ENCODE measurements around the gene UBE2O. TPM values are rescaled to one million over a fixed set of nuclear protein-coding genes. Genes with fewer than 3 reads are reported as not detected.

The UBE2O gene
- polyA plus RNA-seq, 1 donor: 21.0 TPM

DNA sequence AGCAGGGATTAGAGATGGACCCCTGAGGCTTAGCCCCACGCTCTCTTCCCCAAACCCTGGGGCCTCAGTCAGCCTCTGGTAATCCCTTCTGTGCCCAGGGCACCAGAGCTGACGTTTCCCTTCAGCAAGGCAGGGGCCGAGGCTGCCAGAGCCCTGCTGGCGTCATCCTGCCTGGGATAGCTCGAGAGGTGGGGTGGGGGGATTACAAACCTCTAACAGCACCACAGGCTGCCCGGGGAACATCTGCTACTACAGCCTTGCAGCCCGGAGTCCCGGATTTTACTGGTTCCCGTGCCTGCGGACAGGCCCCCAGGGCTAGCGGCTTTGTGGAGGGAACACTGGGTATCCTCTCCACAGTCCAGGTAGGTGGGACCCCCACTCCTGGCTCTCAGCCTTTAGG is 14.4 kb upstream of the UBE2O start, which contains the start of gene AANAT:
TSS of gene AANAT (plus strand) at position 238 of the 400 bp plus-strand sequence. CDS start 1,144 bp downstream, outside the sequence.
- Histone ChIP-seq H3K4me3 (ENCODE audit: low read length) (no peak within 1 kb of the TSS), H3K4me1 (ENCODE audit: control insufficient read depth, insufficient read depth, low read length) (peaks cover 11% of the 10 kb centered on the region), H3K27ac (ENCODE audit: low read length) (no peak within 1 kb of the TSS), H3K36me3 (ENCODE audit: control insufficient read depth, insufficient read depth, low read length) (peaks cover 14% of the 10 kb centered on the region), H3K9me3 (ENCODE audit: control insufficient read depth, low read depth, low read length) (no peaks in the 10 kb centered on the region), H3K27me3 (ENCODE audit: control insufficient read depth, insufficient read depth, low read length) (no peaks in the 10 kb centered on the region)
- no CpG with 5 or more reads among the region's 11 CpGs for WGBS (ENCODE audit: insufficient coverage, low lambda C conversion rate)
- no peak for DNase-seq

DNA sequence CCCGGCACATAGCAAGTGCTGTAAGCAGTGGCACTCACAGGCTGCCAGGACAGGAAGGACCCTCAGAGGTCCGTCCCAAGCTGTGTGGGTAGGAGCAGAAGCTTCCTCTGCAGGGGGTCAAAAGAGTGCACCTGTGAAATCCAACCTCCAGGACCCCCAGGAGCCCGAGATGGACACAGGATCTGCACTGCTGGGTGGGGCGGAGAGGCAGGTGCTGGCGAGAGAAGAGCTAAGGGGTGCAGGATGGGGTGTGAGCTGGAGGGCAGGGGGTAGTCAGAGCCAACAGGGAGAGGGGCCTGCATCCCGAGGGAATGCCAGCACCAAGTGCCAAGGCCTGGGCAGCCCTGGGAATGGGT is 13.8 kb upstream of the UBE2O start:
- no peak overlapping the region for H3K4me3 ChIP-seq (ENCODE audit: low read length)
- H3K4me1 ChIP-seq (ENCODE audit: control insufficient read depth, insufficient read depth, low read length): peaks cover 11% of the 10 kb centered on the region
- H3K27me3 ChIP-seq (ENCODE audit: control insufficient read depth, insufficient read depth, low read length): no peaks in the 10 kb centered on the region
- H3K36me3 ChIP-seq (ENCODE audit: control insufficient read depth, insufficient read depth, low read length): peaks cover 9% of the 10 kb centered on the region
- no CpG with 5 or more reads among the region's 6 CpGs for WGBS (ENCODE audit: insufficient coverage, low lambda C conversion rate)
- no peaks in the 10 kb centered on the region for H3K9me3 ChIP-seq (ENCODE audit: control insufficient read depth, low read depth, low read length)
- DNase-seq: no peak
- H3K27ac ChIP-seq (ENCODE audit: low read length): no peak overlapping the region

DNA sequence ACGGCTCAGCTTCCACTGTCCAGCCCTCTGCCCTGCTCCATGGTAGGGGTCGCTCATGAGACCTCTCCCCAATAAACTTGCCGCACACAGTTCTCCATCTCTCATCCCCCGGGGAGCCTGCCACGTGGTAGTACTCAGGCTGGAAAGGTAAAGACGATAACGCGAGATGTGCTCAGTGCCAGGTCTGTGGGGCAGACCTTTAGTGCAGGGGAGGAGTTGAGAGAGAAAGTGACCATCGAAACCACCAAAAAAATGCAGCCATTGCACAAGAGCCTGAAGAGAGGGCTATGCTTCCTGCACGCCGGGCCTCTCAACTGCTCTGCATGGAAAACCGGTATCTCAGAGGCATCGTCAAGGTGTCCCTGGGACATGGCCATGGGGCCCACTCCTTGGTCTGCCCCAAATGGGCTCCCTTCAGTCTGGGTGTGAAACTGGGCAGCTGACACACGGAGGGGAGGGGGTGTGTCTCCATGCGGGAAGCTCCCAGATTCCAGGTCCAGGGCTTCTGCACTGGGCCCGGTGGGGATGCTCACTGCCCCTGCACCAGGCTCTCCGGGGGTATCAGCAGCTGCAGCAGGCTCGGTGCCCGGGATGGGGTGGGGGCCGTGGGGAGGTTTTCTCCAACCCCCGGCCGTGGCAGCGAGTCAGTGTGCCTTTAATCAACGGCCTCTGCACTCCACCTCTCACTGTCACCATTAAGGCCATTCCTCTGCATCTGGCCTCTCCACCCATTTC is 9.8 kb upstream of the UBE2O start:
- WGBS (ENCODE audit: insufficient coverage, low lambda C conversion rate): no CpG with 5 or more reads among the region's 24 CpGs
- Histone ChIP-seq H3K9me3 (ENCODE audit: control insufficient read depth, low read depth, low read length) (no peaks in the 10 kb centered on the region), H3K27ac (ENCODE audit: low read length) (no peak overlapping the region), H3K36me3 (ENCODE audit: control insufficient read depth, insufficient read depth, low read length) (no peaks in the 10 kb centered on the region), H3K4me1 (ENCODE audit: control insufficient read depth, insufficient read depth, low read length) (peaks cover 6% of the 10 kb centered on the region), H3K27me3 (ENCODE audit: control insufficient read depth, insufficient read depth, low read length) (no peaks in the 10 kb centered on the region), H3K4me3 (ENCODE audit: low read length) (no peak overlapping the region)
- no peak for DNase-seq

DNA sequence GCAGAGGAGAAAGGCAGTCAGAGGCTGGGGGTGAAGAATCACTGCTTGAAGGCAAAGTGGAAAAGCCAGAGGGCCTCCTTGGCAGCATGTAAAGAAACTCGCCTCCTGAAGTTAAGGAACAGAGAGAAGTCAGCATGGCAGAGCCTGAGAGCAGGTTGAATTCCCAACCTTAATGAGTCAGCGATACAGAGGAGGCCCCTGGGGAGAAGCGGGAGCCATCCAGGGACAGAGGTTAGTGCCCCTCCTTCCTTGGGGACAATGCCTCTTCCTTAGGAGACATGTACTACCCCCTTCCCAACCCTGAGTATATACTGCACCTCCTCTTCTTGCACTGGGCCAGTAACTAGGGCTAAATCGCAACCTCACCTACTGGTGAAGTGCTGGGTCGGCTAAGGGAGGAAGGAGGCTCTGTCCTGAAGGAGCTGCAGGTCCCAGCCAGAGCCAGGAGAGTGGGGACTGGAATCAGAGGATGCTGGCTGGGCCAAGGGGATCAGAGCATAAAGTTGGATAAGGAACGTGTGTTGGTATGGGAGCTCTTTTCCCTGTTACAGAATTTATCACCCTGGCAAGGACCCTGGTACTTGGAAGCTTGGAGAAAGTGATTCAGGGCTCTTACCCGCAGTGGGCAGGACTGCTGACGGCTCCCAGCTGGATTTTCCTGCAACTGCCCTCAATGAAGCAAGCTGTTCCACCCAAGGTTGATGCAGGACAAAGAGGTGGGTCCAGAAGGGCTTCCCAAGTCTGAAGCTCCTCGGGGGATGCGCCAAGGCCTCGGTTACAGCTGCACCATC is 9.0 kb upstream of the UBE2O start:
- no CpG with 5 or more reads among the region's 11 CpGs for whole genome bisulfite sequencing (ENCODE audit: insufficient coverage, low lambda C conversion rate)
- H3K36me3 ChIP-seq (ENCODE audit: control insufficient read depth, insufficient read depth, low read length): no peaks in the 10 kb centered on the region
- H3K27me3 ChIP-seq (ENCODE audit: control insufficient read depth, insufficient read depth, low read length): no peaks in the 10 kb centered on the region
- no peak for DNase-seq
- H3K27ac ChIP-seq (ENCODE audit: low read length): no peak overlapping the region
- peaks cover 6% of the 10 kb centered on the region for H3K4me1 ChIP-seq (ENCODE audit: control insufficient read depth, insufficient read depth, low read length)
- no peaks in the 10 kb centered on the region for H3K9me3 ChIP-seq (ENCODE audit: control insufficient read depth, low read depth, low read length)
- H3K4me3 ChIP-seq (ENCODE audit: low read length): no peak overlapping the region

DNA sequence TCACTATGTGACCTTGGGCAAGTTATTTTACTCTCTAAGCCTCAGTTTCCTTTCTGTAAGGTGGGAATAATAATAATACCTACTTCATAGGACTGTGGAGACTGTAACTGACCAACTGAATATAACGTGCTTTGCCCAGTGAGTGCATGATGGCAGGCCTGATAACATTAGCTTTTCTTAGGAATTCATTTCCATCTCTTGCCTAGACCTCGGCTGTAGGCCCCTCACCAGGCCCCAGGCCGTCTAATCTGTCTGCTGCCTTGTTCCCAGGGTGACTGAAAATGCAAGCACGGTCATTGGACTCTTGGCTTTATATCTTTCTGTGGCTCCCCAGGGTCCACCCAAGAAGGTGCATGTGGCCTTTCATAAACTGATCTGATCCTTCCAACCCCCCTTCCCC is 6.7 kb upstream of the UBE2O start:
- H3K27me3 ChIP-seq (ENCODE audit: control insufficient read depth, insufficient read depth, low read length): no peaks in the 10 kb centered on the region
- peaks cover 4% of the 10 kb centered on the region for H3K4me1 ChIP-seq (ENCODE audit: control insufficient read depth, insufficient read depth, low read length)
- WGBS (ENCODE audit: insufficient coverage, low lambda C conversion rate): no CpG with 5 or more reads among the region's 4 CpGs
- no peak overlapping the region for H3K27ac ChIP-seq (ENCODE audit: low read length)
- no peaks in the 10 kb centered on the region for H3K36me3 ChIP-seq (ENCODE audit: control insufficient read depth, insufficient read depth, low read length)
- H3K9me3 ChIP-seq (ENCODE audit: control insufficient read depth, low read depth, low read length): no peaks in the 10 kb centered on the region
- no peak for DNase-seq
- H3K4me3 ChIP-seq (ENCODE audit: low read length): no peak overlapping the region

DNA sequence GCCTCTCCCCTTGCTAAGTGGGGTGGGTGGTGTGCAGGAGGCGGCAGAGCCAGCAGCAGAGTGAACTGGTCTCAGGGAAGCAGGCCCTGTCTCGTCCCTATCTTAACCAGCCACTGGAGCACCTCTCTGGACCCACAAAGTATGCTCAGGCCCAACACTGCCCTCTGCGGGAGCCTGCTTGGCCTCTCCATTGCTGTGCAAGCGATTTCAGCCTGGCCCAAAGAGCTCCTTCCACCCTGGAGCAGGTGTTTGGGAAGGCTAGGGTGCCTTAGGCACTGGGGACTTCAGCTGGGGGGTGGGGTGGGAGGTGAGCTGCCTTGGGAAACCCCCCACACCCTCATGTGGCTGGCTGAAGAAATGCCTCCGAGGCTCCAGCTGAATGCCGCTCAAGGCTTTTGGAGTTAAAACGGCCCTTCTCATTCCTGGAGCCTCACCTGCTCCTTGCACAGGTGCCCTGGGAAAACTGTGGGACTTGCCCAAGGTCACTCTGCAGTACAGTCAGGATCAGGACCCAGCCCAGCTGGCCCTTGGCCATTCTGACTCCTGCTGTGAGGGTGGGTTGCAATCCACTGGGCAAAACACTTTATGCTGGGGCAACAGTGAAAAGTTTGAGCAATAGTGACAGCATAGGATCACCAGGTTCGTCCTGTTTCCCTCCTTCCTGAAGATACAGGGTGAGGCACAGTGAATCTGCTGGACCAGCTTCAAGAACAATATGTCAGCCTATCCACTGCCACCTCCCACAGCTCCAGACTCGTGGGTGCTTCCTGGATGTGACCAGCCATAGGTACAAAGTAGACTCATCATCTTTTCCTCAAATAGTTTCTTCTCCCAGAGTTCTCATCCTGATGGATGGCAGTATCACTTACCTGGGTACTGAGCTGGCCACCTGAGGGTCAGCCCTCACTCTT is 5.9 kb upstream of the UBE2O start:
- no peak for DNase-seq
- H3K9me3 ChIP-seq (ENCODE audit: control insufficient read depth, low read depth, low read length): no peaks in the 10 kb centered on the region
- H3K4me1 ChIP-seq (ENCODE audit: control insufficient read depth, insufficient read depth, low read length): peaks cover 4% of the 10 kb centered on the region
- no peaks in the 10 kb centered on the region for H3K36me3 ChIP-seq (ENCODE audit: control insufficient read depth, insufficient read depth, low read length)
- no CpG with 5 or more reads among the region's 9 CpGs for WGBS (ENCODE audit: insufficient coverage, low lambda C conversion rate)
- H3K27me3 ChIP-seq (ENCODE audit: control insufficient read depth, insufficient read depth, low read length): no peaks in the 10 kb centered on the region
- no peak overlapping the region for H3K27ac ChIP-seq (ENCODE audit: low read length)
- no peak overlapping the region for H3K4me3 ChIP-seq (ENCODE audit: low read length)

DNA sequence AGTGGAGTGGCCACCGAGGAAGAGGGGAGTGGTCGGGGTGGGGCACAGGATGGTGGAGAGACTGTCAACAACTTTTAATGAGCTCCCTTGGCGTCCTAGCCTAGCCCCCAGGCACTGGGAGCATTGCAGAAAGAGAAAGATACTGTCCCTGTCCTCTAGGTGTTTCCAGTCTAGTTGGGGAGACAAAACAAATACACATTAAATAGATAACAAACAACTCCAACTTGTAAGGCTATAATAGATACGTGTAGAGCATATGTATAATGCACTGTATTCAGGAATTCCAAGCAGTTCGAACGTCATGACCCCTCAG is 435 bp upstream of the UBE2O start:
- H3K36me3 ChIP-seq (ENCODE audit: control insufficient read depth, insufficient read depth, low read length): no peaks in the 10 kb centered on the region
- no peak overlapping the region for H3K4me3 ChIP-seq (ENCODE audit: low read length)
- H3K27ac ChIP-seq (ENCODE audit: low read length): no peak overlapping the region
- no peaks in the 10 kb centered on the region for H3K9me3 ChIP-seq (ENCODE audit: control insufficient read depth, low read depth, low read length)
- H3K4me1 ChIP-seq (ENCODE audit: control insufficient read depth, insufficient read depth, low read length): peaks cover 7% of the 10 kb centered on the region
- no peak for DNase-seq
- no peaks in the 10 kb centered on the region for H3K27me3 ChIP-seq (ENCODE audit: control insufficient read depth, insufficient read depth, low read length)
- WGBS (ENCODE audit: insufficient coverage, low lambda C conversion rate): no CpG with 5 or more reads among the region's 6 CpGs

DNA sequence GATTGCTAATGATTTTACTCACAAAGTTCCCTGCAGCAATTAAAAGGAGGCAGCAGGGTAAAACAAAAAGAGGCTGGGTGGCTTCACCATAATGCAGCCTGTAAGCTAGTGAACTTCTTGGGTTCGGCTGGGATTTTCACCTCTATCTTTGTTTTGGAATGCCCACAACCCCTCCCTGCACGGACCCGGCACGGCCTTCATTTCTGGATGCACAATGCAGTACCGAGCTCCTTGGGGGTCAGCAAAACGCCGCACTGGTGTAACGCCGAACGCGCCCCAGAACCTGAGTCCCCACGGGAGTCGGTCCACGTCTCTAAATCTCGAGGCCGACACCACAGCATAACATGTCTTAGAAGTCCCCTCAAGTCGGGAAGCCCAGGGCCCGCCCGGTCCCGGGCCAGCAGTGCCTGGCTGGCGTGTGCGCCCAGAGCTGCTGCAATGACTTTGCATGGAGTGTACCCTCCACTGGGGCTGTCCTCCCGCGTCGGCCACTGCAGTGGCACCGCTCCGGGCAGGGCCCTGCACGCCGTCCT is 759 bp downstream of the UBE2O start:
- peak overlapping the region; percentile 54 for H3K4me3 ChIP-seq (ENCODE audit: low read length)
- WGBS (ENCODE audit: insufficient coverage, low lambda C conversion rate): no CpG with 5 or more reads among the region's 29 CpGs
- H3K27ac ChIP-seq (ENCODE audit: low read length): no peak overlapping the region
- DNase-seq: no peak
- peaks cover 7% of the 10 kb centered on the region for H3K4me1 ChIP-seq (ENCODE audit: control insufficient read depth, insufficient read depth, low read length)
- no peaks in the 10 kb centered on the region for H3K9me3 ChIP-seq (ENCODE audit: control insufficient read depth, low read depth, low read length)
- H3K36me3 ChIP-seq (ENCODE audit: control insufficient read depth, insufficient read depth, low read length): no peaks in the 10 kb centered on the region
- H3K27me3 ChIP-seq (ENCODE audit: control insufficient read depth, insufficient read depth, low read length): no peaks in the 10 kb centered on the region

DNA sequence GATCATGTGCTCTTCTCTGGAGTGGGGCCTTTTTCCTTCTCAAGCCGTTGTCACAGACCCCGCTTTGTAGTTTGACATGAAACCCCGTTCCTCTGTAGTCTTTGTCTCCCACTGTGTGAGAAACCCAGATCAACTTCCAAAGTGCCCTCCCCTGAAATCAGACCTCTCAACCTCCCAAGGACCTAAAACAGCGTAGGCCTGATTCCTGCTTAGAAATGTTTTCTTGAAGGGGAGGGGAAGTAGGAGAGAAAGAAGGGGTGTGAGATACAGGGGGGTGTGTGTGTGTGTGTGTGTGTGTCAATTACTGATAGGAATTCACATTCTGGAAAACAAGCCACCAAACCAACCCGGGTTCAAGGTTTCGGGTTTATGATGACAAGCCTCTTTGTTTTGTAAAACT is 1.4 kb downstream of the UBE2O start:
- Histone ChIP-seq H3K4me3 (ENCODE audit: low read length) (peak overlapping the region; percentile 54), H3K4me1 (ENCODE audit: control insufficient read depth, insufficient read depth, low read length) (peaks cover 7% of the 10 kb centered on the region), H3K27ac (ENCODE audit: low read length) (no peak overlapping the region), H3K9me3 (ENCODE audit: control insufficient read depth, low read depth, low read length) (no peaks in the 10 kb centered on the region), H3K27me3 (ENCODE audit: control insufficient read depth, insufficient read depth, low read length) (no peaks in the 10 kb centered on the region), H3K36me3 (ENCODE audit: control insufficient read depth, insufficient read depth, low read length) (no peaks in the 10 kb centered on the region)
- WGBS (ENCODE audit: insufficient coverage, low lambda C conversion rate): 83% methylated on average over 1 of the region's 6 CpGs
- no peak for DNase-seq

DNA sequence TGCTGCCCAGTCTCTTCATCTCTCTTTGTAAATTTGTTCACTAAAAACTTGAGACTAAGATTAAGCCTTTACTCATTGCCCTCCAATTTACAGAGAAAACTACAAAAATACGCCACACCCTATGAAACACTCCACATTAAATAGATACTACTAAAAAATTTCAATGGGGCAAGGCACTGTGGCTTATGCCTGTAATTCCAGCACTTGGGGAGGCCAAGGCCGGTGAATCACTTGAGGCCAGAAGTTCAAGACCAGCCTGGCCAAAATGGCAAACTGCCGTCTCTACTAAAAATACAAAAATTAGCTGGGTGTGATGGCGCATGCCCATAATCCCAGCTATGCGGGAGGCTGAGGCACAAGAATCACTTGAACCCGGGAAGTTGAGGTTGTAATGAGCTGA is 3.8 kb downstream of the UBE2O start:
- H3K4me3 ChIP-seq (ENCODE audit: low read length): no peak overlapping the region
- WGBS (ENCODE audit: insufficient coverage, low lambda C conversion rate): no CpG with 5 or more reads among the region's 6 CpGs
- no peaks in the 10 kb centered on the region for H3K9me3 ChIP-seq (ENCODE audit: control insufficient read depth, low read depth, low read length)
- no peaks in the 10 kb centered on the region for H3K27me3 ChIP-seq (ENCODE audit: control insufficient read depth, insufficient read depth, low read length)
- no peak overlapping the region for H3K27ac ChIP-seq (ENCODE audit: low read length)
- DNase-seq: no peak
- no peaks in the 10 kb centered on the region for H3K36me3 ChIP-seq (ENCODE audit: control insufficient read depth, insufficient read depth, low read length)
- H3K4me1 ChIP-seq (ENCODE audit: control insufficient read depth, insufficient read depth, low read length): peaks cover 7% of the 10 kb centered on the region

Measured in large intestine (tissue), 3 donors.